ENCODE measurements around the gene DPP10. TPM values are rescaled to one million over a fixed set of nuclear protein-coding genes. Genes with fewer than 3 reads are reported as not detected.

DPP10 gene
- total and polyA plus RNA-seq, 2 of the 13 experiments (the other 11 are each of a cell fraction or from before 2014, with no cell fraction given) = 0.95 to 1.7 TPM

- Histone ChIP-seq H2AFZ (ENCODE audit: low read length) (no peak overlapping the region), H3K27me3 (ENCODE audit: control insufficient read depth in 1 of 2, insufficient read depth in 2 of 2, low read length in 2 of 2) (no peaks in the 10 kb centered on the region), H3K4me2 (ENCODE audit: low read depth, low read length) (no peak overlapping the region), H3K9me3 (ENCODE audit: low read length) (peaks cover 94% of the 10 kb centered on the region), H3K4me1 (ENCODE audit: insufficient read depth, low read length) (no peaks in the 10 kb centered on the region), H3K27ac (ENCODE audit: extremely low read length, insufficient read depth, low read length) (no peak overlapping the region), H3K36me3 (replicated peaks in 1 of 2; ENCODE audit: control insufficient read depth in 1 of 2, insufficient read depth in 2 of 2, low read length in 2 of 2) (no peaks in the 10 kb centered on the region), H3K79me2 (ENCODE audit: insufficient read depth, low read length) (no peaks in the 10 kb centered on the region), H3K9ac (ENCODE audit: insufficient read depth, low read depth, low read length) (no peak overlapping the region), H4K20me1 (ENCODE audit: insufficient read depth, low read length) (no peaks in the 10 kb centered on the region), H3K4me3 (replicated peaks in 1 of 3; ENCODE audit: insufficient read depth in 1 of 3, low read depth in 2 of 3, low read length in 3 of 3) (no peak overlapping the region)
- no TSS peak for BruUV-seq (replicated peaks)
- ChIA-PET CTCF (ENCODE audit: low intra/inter-chr PET ratio, low total read pairs) (no interaction called here), POLR2A (no interaction called here)
- TF ChIP-seq ETV6 (CRISPR knock-in tag; conservative IDR thresholded peaks at IDR 0.05) (no peak), ZNF329 (CRISPR knock-in tag; IDR thresholded peaks at IDR 0.05; ENCODE audit: low read depth) (no peak), ZNF570 (CRISPR knock-in tag; IDR thresholded peaks at IDR 0.05; ENCODE audit: borderline replicate concordance) (no peak), ZNF10 (CRISPR knock-in tag; IDR thresholded peaks at IDR 0.05; ENCODE audit: borderline replicate concordance, low read depth) (no peak), PHF21A (CRISPR knock-in tag; IDR thresholded peaks at IDR 0.05) (no peak), PCBP2 (optimal IDR thresholded peaks at IDR 0.05; ENCODE audit: low read depth, low read length, poor library complexity, severe bottlenecking) (peak; percentile 68), HNRNPK (IDR thresholded peaks at IDR 0.05; ENCODE audit: low read depth, low read length, poor library complexity, severe bottlenecking) (peak; percentile 77), ZNF780A (CRISPR knock-in tag; IDR thresholded peaks at IDR 0.05) (no peak), GTF2F1 (IDR thresholded peaks at IDR 0.05; ENCODE audit: low read length) (no peak), SNRNP70 (IDR thresholded peaks at IDR 0.05; ENCODE audit: low read depth, low read length) (no peak), TARDBP (CRISPR knock-in tag; IDR thresholded peaks at IDR 0.05) (no peak), PLRG1 (conservative IDR thresholded peaks at IDR 0.05) (0 out of 2 replicates have a peak, but pooled peaks have one; percentile 23)
- intact Hi-C loops (cut with micrococcal nuclease; ENCODE audit: unreplicated experiment) = no loop called here
- no peak for ATAC-seq
- in situ Hi-C loops (cut with HindIII; ENCODE audit: extremely low pct_ligation_motif_present, low pct_unique_long_range_greater_than_20kb) = no loop called here
- DNase-seq (ENCODE audit: low spot score) = no peak
- FAIRE-seq = no peak
- 7% methylated on average over 1 of the region's 1 CpG for WGBS (ENCODE audit: low lambda C conversion rate)
Measured at GRCh38 chr2:115887209-115887776, 1444.9 kb downstream of the DPP10 start.

Small RNA genes within 50 kb of the gene (small RNA-seq; reads per million reads assigned to genes)
- 0 to 0.10 (median 0) reads per million in 3 experiments for gene RNU2-41P (ENCODE audit: insufficient read depth in 2 of 3, insufficient read length in 3 of 3, low read depth in 2 of 3, low replicate concordance in 1 of 3)

Data from HepG2 (cell line).